ENCODE measurements around the gene RFX6.

GRCh38 chr6:116954938-116955337 is 77.9 kb downstream of the RFX6 start:
- TF ChIP-seq CTCF (IDR thresholded peaks at IDR 0.05) (no peak), POLR2A (IDR thresholded peaks at IDR 0.05) (no peak)
